Measurements from ENCODE around the gene SMARCC2. TPM values are rescaled to one million over a fixed set of nuclear protein-coding genes. Genes with fewer than 3 reads are reported as not detected.

The SMARCC2 gene
- total RNA-seq, 2 donors from 2014 or later = 60.4 to 101 TPM

DNA sequence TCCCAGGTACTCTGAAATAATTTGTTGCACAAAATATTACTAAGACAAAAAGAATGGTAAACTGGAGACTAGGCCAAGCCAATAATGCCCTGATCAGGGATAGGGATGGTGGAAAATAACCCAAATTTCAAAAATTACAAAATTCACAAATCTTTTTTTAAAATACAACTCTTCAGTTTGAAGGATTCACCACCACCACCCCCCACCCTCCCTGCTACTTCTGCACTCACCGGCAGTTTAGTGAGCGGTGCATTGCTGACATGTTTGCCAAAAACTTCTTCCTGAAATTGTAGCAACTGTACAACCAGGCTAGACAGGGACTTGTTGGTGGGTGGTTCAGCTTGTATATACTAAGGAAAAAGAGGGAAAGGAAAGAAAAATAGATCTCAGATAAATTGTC, 2.3 kb downstream of the SMARCC2 start:
- no peaks in the 10 kb centered on the region for H3K4me1 ChIP-seq (replicated peaks)
- TF ChIP-seq, protein P1, sequence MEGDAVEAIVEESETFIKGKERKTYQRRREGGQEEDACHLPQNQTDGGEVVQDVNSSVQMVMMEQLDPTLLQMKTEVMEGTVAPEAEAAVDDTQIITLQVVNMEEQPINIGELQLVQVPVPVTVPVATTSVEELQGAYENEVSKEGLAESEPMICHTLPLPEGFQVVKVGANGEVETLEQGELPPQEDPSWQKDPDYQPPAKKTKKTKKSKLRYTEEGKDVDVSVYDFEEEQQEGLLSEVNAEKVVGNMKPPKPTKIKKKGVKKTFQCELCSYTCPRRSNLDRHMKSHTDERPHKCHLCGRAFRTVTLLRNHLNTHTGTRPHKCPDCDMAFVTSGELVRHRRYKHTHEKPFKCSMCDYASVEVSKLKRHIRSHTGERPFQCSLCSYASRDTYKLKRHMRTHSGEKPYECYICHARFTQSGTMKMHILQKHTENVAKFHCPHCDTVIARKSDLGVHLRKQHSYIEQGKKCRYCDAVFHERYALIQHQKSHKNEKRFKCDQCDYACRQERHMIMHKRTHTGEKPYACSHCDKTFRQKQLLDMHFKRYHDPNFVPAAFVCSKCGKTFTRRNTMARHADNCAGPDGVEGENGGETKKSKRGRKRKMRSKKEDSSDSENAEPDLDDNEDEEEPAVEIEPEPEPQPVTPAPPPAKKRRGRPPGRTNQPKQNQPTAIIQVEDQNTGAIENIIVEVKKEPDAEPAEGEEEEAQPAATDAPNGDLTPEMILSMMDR (IDR thresholded peaks at IDR 0.05) = no peak
- TF ChIP-seq POLR2AphosphoS5 (IDR thresholded peaks at IDR 0.05) (no peak), POLR2A (IDR thresholded peaks at IDR 0.05) (no peak)
- intact Hi-C loops (cut with DNase I) = no loop called here
- H3K4me3 ChIP-seq = no peak overlapping the region
- H3K36me3 ChIP-seq = peaks cover 14 to 19% of the 10 kb centered on the region in 2 donors
- WGBS = 32% methylated on average over 2 of the region's 2 CpGs
- H3K9me3 ChIP-seq = no peaks in the 10 kb centered on the region
- DNase-seq (ENCODE audit: low spot score) = no peak
- H3K27me3 ChIP-seq (replicated peaks; ENCODE audit: insufficient read depth) = no peaks in the 10 kb centered on the region
- H3K27ac ChIP-seq = no peak overlapping the region

DNA sequence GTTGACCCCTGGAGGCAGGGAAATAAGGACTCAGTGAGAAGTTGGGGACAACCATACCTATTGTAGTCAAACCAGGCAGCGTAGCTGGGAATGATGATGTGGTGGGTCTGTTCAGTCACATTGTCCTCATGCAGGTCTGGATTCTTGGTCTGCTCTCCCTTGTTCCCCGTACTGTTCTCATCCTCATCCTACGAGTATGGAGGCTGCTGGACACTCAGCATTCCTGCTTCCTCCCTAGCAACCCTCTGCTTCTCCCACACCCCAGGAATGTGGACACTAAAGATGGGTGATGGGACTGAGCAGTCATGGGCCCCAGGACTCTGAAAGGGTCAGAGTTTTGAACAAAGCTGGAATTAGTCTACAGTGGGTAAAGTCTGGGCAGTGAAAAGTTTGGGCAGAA, 10.9 kb downstream of the SMARCC2 start:
- TF ChIP-seq, protein P1 (IDR thresholded peaks at IDR 0.05) = no peak
- TF ChIP-seq POLR2A (IDR thresholded peaks at IDR 0.05) (no peak), POLR2AphosphoS5 (IDR thresholded peaks at IDR 0.05) (no peak)
- Histone ChIP-seq H3K4me3 (no peak overlapping the region), H3K27ac (no peak overlapping the region), H3K9me3 (no peaks in the 10 kb centered on the region), H3K36me3 (peaks cover 24 to 34% of the 10 kb centered on the region in 2 donors), H3K27me3 (replicated peaks; ENCODE audit: insufficient read depth) (no peaks in the 10 kb centered on the region), H3K4me1 (replicated peaks) (no peaks in the 10 kb centered on the region)
- WGBS = 85% methylated on average over 3 of the region's 3 CpGs
- no peak for DNase-seq (ENCODE audit: low spot score)
- intact Hi-C loops (cut with DNase I) = no loop called here

DNA sequence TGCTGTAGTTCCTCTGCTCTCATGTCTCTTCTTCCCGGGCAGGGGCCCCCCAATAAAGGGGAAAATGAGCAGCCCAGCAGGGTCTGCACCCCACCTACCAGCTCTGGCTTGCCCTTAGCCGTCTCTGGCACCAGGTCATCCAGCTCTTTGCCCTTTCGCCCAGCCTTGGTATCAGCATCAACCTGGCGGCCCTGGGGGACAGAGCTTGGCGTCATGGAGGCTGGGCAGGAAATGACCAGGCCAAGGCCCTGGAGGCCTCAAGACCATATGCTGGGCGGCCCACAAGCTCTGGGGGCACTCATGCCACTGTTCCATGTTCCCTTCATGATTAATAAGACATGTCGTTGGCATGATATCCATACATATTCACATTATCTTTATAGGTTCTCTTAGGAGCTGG, 16.4 kb downstream of the SMARCC2 start:
- no peak overlapping the region for H3K4me3 ChIP-seq
- H3K9me3 ChIP-seq = no peaks in the 10 kb centered on the region
- H3K4me1 ChIP-seq (replicated peaks) = no peaks in the 10 kb centered on the region
- WGBS = 98% methylated on average over 7 of the region's 7 CpGs
- no peak for DNase-seq (ENCODE audit: low spot score)
- TF ChIP-seq POLR2A (IDR thresholded peaks at IDR 0.05) (no peak), POLR2AphosphoS5 (IDR thresholded peaks at IDR 0.05) (no peak)
- TF ChIP-seq, protein P1 (IDR thresholded peaks at IDR 0.05) = no peak
- no peak overlapping the region for H3K27ac ChIP-seq
- peaks cover 23 to 35% of the 10 kb centered on the region in 2 donors for H3K36me3 ChIP-seq
- intact Hi-C loops (cut with DNase I) = no loop called here
- no peaks in the 10 kb centered on the region for H3K27me3 ChIP-seq (replicated peaks; ENCODE audit: insufficient read depth)

DNA sequence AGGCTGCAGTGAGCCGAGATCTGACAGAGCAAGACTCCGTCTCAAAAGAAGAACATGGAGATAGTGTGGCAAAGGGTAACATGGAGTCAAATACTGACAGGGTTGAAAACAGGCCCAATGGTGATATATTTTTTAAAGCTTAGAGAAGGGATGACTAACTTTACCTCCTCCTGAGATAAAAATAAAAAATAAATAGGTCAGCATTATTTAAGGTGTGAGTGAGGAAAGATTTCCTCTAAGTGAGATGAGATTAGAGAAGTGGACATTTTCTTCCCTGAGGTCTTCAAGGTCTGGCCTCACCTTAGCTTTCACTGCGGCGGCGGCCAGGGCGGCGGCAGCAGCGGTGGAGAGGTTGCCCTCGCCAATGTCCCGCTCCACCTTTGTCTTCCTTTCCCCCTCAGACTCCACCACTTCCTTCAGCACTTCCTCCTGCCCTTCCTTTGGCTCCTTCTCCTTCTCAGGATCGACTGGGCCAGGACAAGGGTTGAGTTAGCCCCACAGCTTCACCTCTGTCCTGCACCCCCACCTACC, 20.0 kb downstream of the SMARCC2 start:
- H3K27ac ChIP-seq = no peak overlapping the region
- intact Hi-C loops (cut with DNase I) = no loop called here
- H3K4me1 ChIP-seq (replicated peaks) = no peaks in the 10 kb centered on the region

DNA sequence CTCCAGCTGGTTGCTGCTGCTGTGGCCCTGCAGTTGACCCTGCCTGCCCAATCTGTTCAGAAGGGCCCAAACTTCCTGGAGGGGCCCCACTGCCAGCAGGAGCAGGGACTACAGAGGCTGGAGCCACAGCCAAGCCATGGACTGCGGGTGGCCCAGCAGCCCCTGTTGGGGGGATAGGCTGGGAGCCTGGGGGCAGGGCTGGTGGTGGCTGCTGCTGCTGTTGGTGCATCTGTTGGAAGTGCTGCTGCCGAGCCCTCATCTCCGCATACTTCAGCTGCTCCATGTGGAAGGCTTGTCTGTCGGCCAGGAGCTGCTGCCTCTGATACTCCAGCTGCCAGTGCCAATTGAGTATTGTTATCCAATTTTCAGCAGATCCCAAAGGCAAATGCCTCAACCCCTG, 23.9 kb downstream of the SMARCC2 start:
- TF ChIP-seq, protein P1 (IDR thresholded peaks at IDR 0.05) = no peak
- TF ChIP-seq POLR2AphosphoS5 (IDR thresholded peaks at IDR 0.05) (no peak), POLR2A (IDR thresholded peaks at IDR 0.05) (no peak)

More for the DNA sequence above, 20.0 kb downstream of the SMARCC2 start:
- no peak overlapping the region for H3K4me3 ChIP-seq
- no peak for DNase-seq (ENCODE audit: low spot score)
- H3K36me3 ChIP-seq = peaks cover 28 to 45% of the 10 kb centered on the region in 2 donors
- WGBS = 92% methylated on average over 11 of the region's 11 CpGs
- TF ChIP-seq, protein P1 (IDR thresholded peaks at IDR 0.05) = no peak
- TF ChIP-seq POLR2AphosphoS5 (IDR thresholded peaks at IDR 0.05) (no peak), POLR2A (IDR thresholded peaks at IDR 0.05) (no peak)
- no peaks in the 10 kb centered on the region for H3K27me3 ChIP-seq (replicated peaks; ENCODE audit: insufficient read depth)
- H3K9me3 ChIP-seq = no peaks in the 10 kb centered on the region

More for the DNA sequence above, 23.9 kb downstream of the SMARCC2 start:
- Histone ChIP-seq H3K9me3 (no peaks in the 10 kb centered on the region), H3K27ac (no peak overlapping the region), H3K4me3 (no peak overlapping the region), H3K4me1 (replicated peaks) (peaks cover 2% of the 10 kb centered on the region), H3K27me3 (replicated peaks; ENCODE audit: insufficient read depth) (no peaks in the 10 kb centered on the region), H3K36me3 (peaks cover 15 to 19% of the 10 kb centered on the region in 2 donors)
- 54% methylated on average over 4 of the region's 4 CpGs for WGBS
- no peak for DNase-seq (ENCODE audit: low spot score)
- intact Hi-C loops (cut with DNase I) = no loop called here

All from prostate gland (tissue), 2 donors.